NCI-H1930 (cell line): Measurements from ENCODE around the gene ISCA1.

Experiments used
- DNase-seq, 2 experiments: peaks; one replicate each; lab custom pipeline; 2025; lab: John Stamatoyannopoulos, UW

ISCA1 gene

GRCh38 chr9:86285261-86285660, 2.9 kb upstream of the ISCA1 start:
- no peak for DNase-seq

GRCh38 chr9:86282979-86283535, 719 bp upstream of the ISCA1 start:
- no peak for DNase-seq

GRCh38 chr9:86281593-86282076, 703 bp downstream of the ISCA1 start:
- peak in 1 of 2 experiments; percentile 38 for DNase-seq

- DNase-seq: no peak
Measured at GRCh38 chr9:86280580-86280979, 1.8 kb downstream of the ISCA1 start.

GRCh38 chr9:86279839-86280238, 2.5 kb downstream of the ISCA1 start:
- DNase-seq: no peak

GRCh38 chr9:86277072-86277471, 5.3 kb downstream of the ISCA1 start:
- no peak for DNase-seq

GRCh38 chr9:86275962-86276361, 6.4 kb downstream of the ISCA1 start:
- no peak for DNase-seq

- no peak for DNase-seq
Measured at GRCh38 chr9:86274821-86275643, 7.3 kb downstream of the ISCA1 start.

- no peak for DNase-seq
Measured at GRCh38 chr9:86272221-86272620, 10.1 kb downstream of the ISCA1 start.

GRCh38 chr9:86263876-86264275, 18.5 kb downstream of the ISCA1 start:
- no peak for DNase-seq

- no peak for DNase-seq
Measured at GRCh38 chr9:86262492-86262891, 19.8 kb downstream of the ISCA1 start.

GRCh38 chr9:86259557-86259956, 22.8 kb downstream of the ISCA1 start, which contains the start of gene C9orf153:
C9orf153 (minus strand) TSS chr9:86259657; CDS start chr9:86229603, 30,054 bp downstream.
- no peak for DNase-seq

- no peak for DNase-seq
Measured at GRCh38 chr9:86257391-86257790, 24.9 kb downstream of the ISCA1 start.

GRCh38 chr9:86256653-86257052, 25.7 kb downstream of the ISCA1 start:
- DNase-seq: no peak

- DNase-seq: no peak
Measured at GRCh38 chr9:86253577-86253976, 28.8 kb downstream of the ISCA1 start.

GRCh38 chr9:86252870-86253269, 29.5 kb downstream of the ISCA1 start:
- DNase-seq: no peak

- no peak for DNase-seq
Measured at GRCh38 chr9:86250123-86250522, 32.2 kb downstream of the ISCA1 start.

- no peak for DNase-seq
Measured at GRCh38 chr9:86248746-86249145, 33.6 kb downstream of the ISCA1 start.

- no peak for DNase-seq
Measured at GRCh38 chr9:86246752-86247161, 35.6 kb downstream of the ISCA1 start.

- no peak for DNase-seq
Measured at GRCh38 chr9:86242071-86242470, 40.3 kb downstream of the ISCA1 start.

- DNase-seq: no peak
Measured at GRCh38 chr9:86241216-86241615, 41.1 kb downstream of the ISCA1 start.

- DNase-seq: no peak
Measured at GRCh38 chr9:86238861-86239770, 43.2 kb downstream of the ISCA1 start.
